Peyer's patch (tissue), 4 donors: Measurements from ENCODE around the gene CARM1.

ENCODE experiments used
- POLR2A ChIP-seq, 2 donors: fragments of 450-650 bp; IDR thresholded peaks; one replicate each; pipeline ENCODE4 v1.5.1; 2017; ENCODE audit warnings: antibody characterized with exemption in 2 of 2, mild to moderate bottlenecking in 2 of 2, moderate library complexity in 2 of 2
- TF ChIP-seq, protein P1 (sequence below), 6 experiments: fragments of 450-650 bp in 4 of 6; fragments of 200-600 bp in 2 of 6; sonication (generic) in 1 of 6; IDR thresholded peaks; one replicate each; pipeline ENCODE4 v1.5.1; 2017 to 2019; ENCODE audit warnings: antibody characterized with exemption in 6 of 6, mild to moderate bottlenecking in 3 of 6, moderate library complexity in 1 of 6

DNA sequence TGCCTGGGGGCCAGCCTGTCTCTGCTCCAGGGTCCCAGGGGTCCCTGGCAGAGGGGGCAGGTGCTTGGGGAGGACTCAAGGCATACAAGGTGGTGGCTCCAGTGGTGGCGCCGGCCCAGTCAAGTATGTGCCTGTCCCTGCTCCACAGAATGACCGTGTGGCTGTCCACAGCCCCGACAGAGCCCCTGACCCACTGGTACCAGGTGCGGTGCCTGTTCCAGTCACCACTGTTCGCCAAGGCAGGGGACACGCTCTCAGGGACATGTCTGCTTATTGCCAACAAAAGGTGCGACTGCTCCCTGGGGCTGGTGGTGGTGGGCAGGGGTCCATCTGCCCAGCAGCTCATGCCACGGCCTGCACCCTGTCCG, 48.9 kb downstream of the CARM1 start:
- no peak for TF ChIP-seq POLR2A (IDR thresholded peaks at IDR 0.05)
- TF ChIP-seq, protein P1, sequence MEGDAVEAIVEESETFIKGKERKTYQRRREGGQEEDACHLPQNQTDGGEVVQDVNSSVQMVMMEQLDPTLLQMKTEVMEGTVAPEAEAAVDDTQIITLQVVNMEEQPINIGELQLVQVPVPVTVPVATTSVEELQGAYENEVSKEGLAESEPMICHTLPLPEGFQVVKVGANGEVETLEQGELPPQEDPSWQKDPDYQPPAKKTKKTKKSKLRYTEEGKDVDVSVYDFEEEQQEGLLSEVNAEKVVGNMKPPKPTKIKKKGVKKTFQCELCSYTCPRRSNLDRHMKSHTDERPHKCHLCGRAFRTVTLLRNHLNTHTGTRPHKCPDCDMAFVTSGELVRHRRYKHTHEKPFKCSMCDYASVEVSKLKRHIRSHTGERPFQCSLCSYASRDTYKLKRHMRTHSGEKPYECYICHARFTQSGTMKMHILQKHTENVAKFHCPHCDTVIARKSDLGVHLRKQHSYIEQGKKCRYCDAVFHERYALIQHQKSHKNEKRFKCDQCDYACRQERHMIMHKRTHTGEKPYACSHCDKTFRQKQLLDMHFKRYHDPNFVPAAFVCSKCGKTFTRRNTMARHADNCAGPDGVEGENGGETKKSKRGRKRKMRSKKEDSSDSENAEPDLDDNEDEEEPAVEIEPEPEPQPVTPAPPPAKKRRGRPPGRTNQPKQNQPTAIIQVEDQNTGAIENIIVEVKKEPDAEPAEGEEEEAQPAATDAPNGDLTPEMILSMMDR (IDR thresholded peaks at IDR 0.05) = no peak
